HEK293 (cell line): ENCODE measurements around the gene EFNB1.

Source experiments
- CTCF ChIA-PET: fragments of 350-600 bp; formaldehyde crosslinking; extraction: SDS; loops from one replicate; lab custom pipeline; 2021; ENCODE audit warnings: antibody characterized with exemption; lab: Yijun Ruan, JAX
- POLR2A ChIA-PET: fragments of 300-600 bp; formaldehyde crosslinking; extraction: SDS; loops from one replicate; lab custom pipeline; 2020; ENCODE audit warnings: antibody characterized with exemption, inconsistent platforms; lab: Yijun Ruan, JAX
- H3K27ac ChIP-seq: fragments of 200-500 bp; sonication (Bioruptor generic); 2 replicates; pipeline ENCODE4 v1.5.1; 2014; ENCODE audit warnings: low read depth, low read length, control low read depth, inconsistent platforms; ENCODE audit errors: extremely low read depth
- H3K36me3 ChIP-seq, 2 experiments: fragments of 200-500 bp in 1 of 2; sonication (Bioruptor generic) in 1 of 2; 1 replicate in 1 of 2; 2 replicates in 1 of 2; pipeline ENCODE4 v1.5.1; 2014 to 2017; ENCODE audit warnings: inconsistent platforms in 2 of 2, low read length in 2 of 2; ENCODE audit not compliant: control insufficient read depth in 2 of 2, insufficient read depth in 1 of 2
- H3K4me1 ChIP-seq: fragments of 200-500 bp; sonication (Bioruptor generic); 2 replicates; pipeline ENCODE4 v1.5.1; 2014; ENCODE audit warnings: mild to moderate bottlenecking, low read length, inconsistent platforms; ENCODE audit not compliant: control insufficient read depth, insufficient read depth
- H3K4me3 ChIP-seq: 2 replicates; pipeline ENCODE4 v1.5.1; 2011; ENCODE audit warnings: low read depth, mild to moderate bottlenecking, control low read depth, low read length, moderate library complexity
- H3K9me3 ChIP-seq: fragments of 200-500 bp; sonication (Bioruptor generic); 2 replicates; pipeline ENCODE4 v1.5.1; 2014; ENCODE audit warnings: low read depth, low read length, inconsistent platforms; ENCODE audit not compliant: control insufficient read depth, insufficient read depth
- EGR2 ChIP-seq: fragments of 450-650 bp; formaldehyde crosslinking; IDR thresholded peaks from 2 replicates; pipeline ENCODE4 v1.5.1; 2016; ENCODE audit warnings: low read depth, missing biosample characterization, missing genetic modification characterization
- GLIS2 ChIP-seq: fragments of 450-650 bp; formaldehyde crosslinking; IDR thresholded peaks from 2 replicates; pipeline ENCODE4 v1.5.1; 2016; ENCODE audit warnings: missing biosample characterization, missing genetic modification characterization
- KLF17 ChIP-seq: fragments of 450-650 bp; formaldehyde crosslinking; IDR thresholded peaks from 2 replicates; pipeline ENCODE4 v1.5.1; 2016; ENCODE audit warnings: missing biosample characterization, missing genetic modification characterization
- PRDM1 ChIP-seq: fragments of 450-650 bp; formaldehyde crosslinking; IDR thresholded peaks from 2 replicates; pipeline ENCODE4; 2016; ENCODE audit warnings: missing biosample characterization, missing genetic modification characterization
- PRDM10 ChIP-seq: fragments of 450-650 bp; formaldehyde crosslinking; IDR thresholded peaks from 2 replicates; pipeline ENCODE4 v1.5.1; 2016; ENCODE audit warnings: missing biosample characterization, missing genetic modification characterization
- PRDM4 ChIP-seq: fragments of 450-650 bp; formaldehyde crosslinking; IDR thresholded peaks from 2 replicates; pipeline ENCODE4 v1.5.1; 2017; ENCODE audit warnings: missing biosample characterization, missing genetic modification characterization
- TRIM28 ChIP-seq: IDR thresholded peaks from 2 replicates; pipeline ENCODE4 v1.6.1; 2011; ENCODE audit warnings: low read length, control low read depth, borderline replicate concordance
- ZBTB17 ChIP-seq: fragments of 450-650 bp; formaldehyde crosslinking; IDR thresholded peaks from 2 replicates; pipeline ENCODE4 v1.5.1; 2016; ENCODE audit warnings: missing biosample characterization, missing genetic modification characterization
- ZBTB20 ChIP-seq: fragments of 450-650 bp; formaldehyde crosslinking; IDR thresholded peaks from 2 replicates; pipeline ENCODE4 v1.5.1; 2016; ENCODE audit warnings: missing biosample characterization, missing genetic modification characterization
- ZBTB44 ChIP-seq: fragments of 450-650 bp; IDR thresholded peaks from 2 replicates; pipeline ENCODE4 v1.5.1; 2018; ENCODE audit warnings: missing biosample characterization, mild to moderate bottlenecking, missing genetic modification characterization
- ZFHX2 ChIP-seq: fragments of 450-650 bp; formaldehyde crosslinking; conservative IDR thresholded peaks from 2 replicates; pipeline ENCODE4 v1.5.1; 2016; ENCODE audit warnings: missing biosample characterization, missing genetic modification characterization
- ZNF146 ChIP-seq: fragments of 450-650 bp; formaldehyde crosslinking; IDR thresholded peaks from 2 replicates; pipeline ENCODE4 v1.5.1; 2016; ENCODE audit warnings: missing biosample characterization, missing genetic modification characterization
- ZNF214 ChIP-seq: fragments of 450-650 bp; formaldehyde crosslinking; IDR thresholded peaks from 2 replicates; pipeline ENCODE4 v1.5.1; 2017; ENCODE audit warnings: missing biosample characterization, mild to moderate bottlenecking, missing genetic modification characterization, borderline replicate concordance
- ZNF23 ChIP-seq: fragments of 450-650 bp; formaldehyde crosslinking; IDR thresholded peaks from 2 replicates; pipeline ENCODE4 v1.5.1; 2016; ENCODE audit warnings: missing biosample characterization, missing genetic modification characterization, borderline replicate concordance
- ZNF324 ChIP-seq: fragments of 450-650 bp; formaldehyde crosslinking; IDR thresholded peaks from 2 replicates; pipeline ENCODE4 v1.5.1; 2016; ENCODE audit warnings: missing biosample characterization, missing genetic modification characterization
- ZNF341 ChIP-seq: fragments of 450-650 bp; formaldehyde crosslinking; IDR thresholded peaks from 2 replicates; pipeline ENCODE4; 2016; ENCODE audit warnings: low read depth, missing biosample characterization, missing genetic modification characterization
- ZNF701 ChIP-seq: fragments of 450-650 bp; formaldehyde crosslinking; IDR thresholded peaks from 2 replicates; pipeline ENCODE4 v1.5.1; 2016; ENCODE audit warnings: missing biosample characterization, missing genetic modification characterization
- ZNF76 ChIP-seq: fragments of 450-650 bp; formaldehyde crosslinking; IDR thresholded peaks from 2 replicates; pipeline ENCODE4; 2016; ENCODE audit warnings: low read depth, missing biosample characterization, missing genetic modification characterization, borderline replicate concordance
- ZNF768 ChIP-seq: fragments of 450-650 bp; formaldehyde crosslinking; IDR thresholded peaks from 2 replicates; pipeline ENCODE4 v1.5.1; 2018; ENCODE audit warnings: missing biosample characterization, mild to moderate bottlenecking, missing genetic modification characterization
- ZNF837 ChIP-seq: fragments of 450-650 bp; formaldehyde crosslinking; IDR thresholded peaks from 2 replicates; pipeline ENCODE4 v1.5.1; 2016; ENCODE audit warnings: missing biosample characterization, missing genetic modification characterization

EFNB1 gene

GRCh38 chrX:68830419-68831404 lies 1.9 kb downstream of the EFNB1 start:
- Histone ChIP-seq H3K4me1 (no peaks in the 10 kb centered on the region; the same call in 1 of the 2 replicates), H3K36me3 (peaks cover 0 to 5% of the 10 kb centered on the region in 2 experiments; a peak in 1 of 3 replicates), H3K27ac (peak overlapping the region; percentile 35; the same call in 1 of the 2 replicates), H3K9me3 (no peaks in the 10 kb centered on the region), H3K4me3 (peak overlapping the region; percentile 58)
- CTCF ChIA-PET = interaction anchor here (0.6 to 5.8 kb wide), 7 partner anchors 8 to 391 kb away, joined by 3 to 137 read pairs (median 4); no protein-coding TSS in a partner anchor
- TF ChIP-seq ZBTB20 (tag by site-specific recombination) = 0 out of 2 replicates have a peak, but pooled peaks have one; percentile 4
- TF ChIP-seq ZNF701 = no peak
- TF ChIP-seq EGR2 (tag by site-specific recombination) = peak; percentile 66
- TF ChIP-seq ZNF341 (tag by site-specific recombination) = peak; percentile 84
- no peak for TF ChIP-seq ZNF324
- peak; percentile 55 for TF ChIP-seq ZBTB17 (tag by site-specific recombination)
- TF ChIP-seq PRDM1 = peak; percentile 62; the same call in 1 of the 2 replicates
- TF ChIP-seq ZFHX2 (tag by site-specific recombination) = peak; percentile 56
- TF ChIP-seq ZNF768 (tag by site-specific recombination) = no peak
- POLR2A ChIA-PET = interaction anchor here (0.5 to 3.0 kb wide), 4 partner anchors 254 to 518 kb away, joined by 4 to 19 read pairs (median 10); no protein-coding TSS in a partner anchor

- Histone ChIP-seq H3K4me1 (no peaks in the 10 kb centered on the region; the same call in 1 of the 2 replicates), H3K36me3 (peaks cover 0 to 12% of the 10 kb centered on the region in 2 experiments; a peak in 1 of 3 replicates), H3K9me3 (no peaks in the 10 kb centered on the region), H3K4me3 (no peak overlapping the region; the same call in 1 of the 2 replicates), H3K27ac (peak overlapping the region; percentile 39; the same call in 1 of the 2 replicates)
- POLR2A ChIA-PET = interaction anchor here (0.5 kb wide), 1 partner anchor 519 kb away, joined by 4 read pairs; no protein-coding TSS in a partner anchor
- CTCF ChIA-PET = interaction anchor here (1.0 to 5.8 kb wide), 5 partner anchors 9 to 390 kb away, joined by 3 to 137 read pairs (median 5); no protein-coding TSS in a partner anchor
- TF ChIP-seq ZNF146 (tag by site-specific recombination) (no peak), TRIM28 (no peak), EGR2 (tag by site-specific recombination) (no peak), ZNF341 (tag by site-specific recombination) (no peak), ZBTB44 (no peak), PRDM10 (tag by site-specific recombination) (0 out of 2 replicates have a peak, but pooled peaks have one; percentile 30), KLF17 (no peak), GLIS2 (tag by site-specific recombination) (peak; percentile 37; the same call in 1 of the 2 replicates), ZNF23 (no peak), ZNF837 (tag by site-specific recombination) (no peak), ZNF76 (peak; percentile 45; the same call in 1 of the 2 replicates), ZNF214 (tag by site-specific recombination) (no peak), PRDM4 (tag by site-specific recombination) (peak; percentile 35; the same call in 1 of the 2 replicates)
These were observed 2.7 kb downstream of the EFNB1 start for GRCh38 chrX:68831405-68832100.
